ENCODE data around the gene CMTM1.
"Not testable (repeated sequence)": the region's sequence is repeated elsewhere in the genome, so short reads cannot be mapped to it uniquely, and the experiment has no call there.

The CMTM1 gene

DNA sequence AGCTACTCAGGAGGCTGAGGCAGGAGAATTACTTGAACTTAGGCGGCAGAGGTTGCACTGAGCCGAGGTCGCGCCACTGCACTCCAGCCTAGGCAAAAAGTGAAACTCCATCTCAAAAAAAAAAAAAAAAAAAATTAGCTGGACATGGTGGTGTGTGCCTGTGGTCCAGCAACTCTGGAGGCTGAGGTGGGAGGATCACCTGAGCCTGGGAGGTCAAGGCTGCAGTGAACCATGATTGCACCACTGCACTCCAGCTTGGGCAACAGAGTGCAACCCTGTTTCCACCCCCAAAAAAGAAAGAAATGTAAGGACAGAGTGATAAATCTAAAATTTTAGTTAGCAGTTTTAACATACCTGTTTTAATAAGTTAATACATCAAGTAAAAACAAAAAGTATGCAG is 30.3 kb downstream of the CMTM1 start:
- not testable (repeated sequence) for DNase-seq

GRCh38 chr16:66596986-66597848 is 31.0 kb downstream of the CMTM1 start:
- no peak for DNase-seq

DNA sequence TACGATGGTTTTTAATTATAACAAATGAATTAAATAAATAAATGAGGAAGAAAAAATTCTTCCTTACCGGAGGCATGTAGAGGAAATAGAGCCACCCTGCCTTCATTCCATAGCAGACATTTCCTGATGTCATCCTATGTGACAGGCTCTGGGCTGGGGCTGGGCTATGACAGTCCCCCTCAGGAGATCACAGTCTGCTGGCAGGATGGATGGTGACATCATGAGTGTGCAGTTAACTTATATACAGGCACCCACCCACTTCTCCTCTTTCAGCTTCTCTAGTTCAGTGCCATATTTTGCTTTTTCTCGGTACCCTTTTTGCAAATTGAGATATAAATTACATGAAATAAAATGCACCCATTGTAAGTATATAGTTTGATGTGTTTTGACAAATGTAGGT is 31.9 kb downstream of the CMTM1 start:
- DNase-seq = no peak

DNA sequence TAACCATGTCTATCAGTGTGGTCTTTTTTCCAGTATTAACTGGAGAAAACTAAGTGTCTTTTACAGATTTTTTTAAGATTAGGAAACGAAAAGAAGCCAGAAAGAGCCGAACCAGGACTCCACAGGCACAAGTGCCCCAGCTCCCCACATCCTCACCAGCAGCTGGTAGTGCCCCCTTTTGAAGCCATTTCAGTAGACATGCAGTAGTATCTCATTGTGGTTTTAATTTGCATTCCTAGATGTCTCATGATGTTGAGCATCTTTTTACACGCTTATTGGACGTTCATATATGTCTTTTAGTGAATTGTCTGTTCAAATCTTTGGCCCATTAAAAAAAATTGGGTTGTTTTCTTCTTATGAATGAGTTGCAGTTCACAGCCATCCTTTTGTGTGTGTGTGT is 33.5 kb downstream of the CMTM1 start:
- DNase-seq = no peak

- DNase-seq = no peak
Observed at GRCh38 chr16:66600477-66600876, 34.2 kb downstream of the CMTM1 start.

- no peak for DNase-seq
Observed at GRCh38 chr16:66601471-66601870, 35.2 kb downstream of the CMTM1 start.

DNA sequence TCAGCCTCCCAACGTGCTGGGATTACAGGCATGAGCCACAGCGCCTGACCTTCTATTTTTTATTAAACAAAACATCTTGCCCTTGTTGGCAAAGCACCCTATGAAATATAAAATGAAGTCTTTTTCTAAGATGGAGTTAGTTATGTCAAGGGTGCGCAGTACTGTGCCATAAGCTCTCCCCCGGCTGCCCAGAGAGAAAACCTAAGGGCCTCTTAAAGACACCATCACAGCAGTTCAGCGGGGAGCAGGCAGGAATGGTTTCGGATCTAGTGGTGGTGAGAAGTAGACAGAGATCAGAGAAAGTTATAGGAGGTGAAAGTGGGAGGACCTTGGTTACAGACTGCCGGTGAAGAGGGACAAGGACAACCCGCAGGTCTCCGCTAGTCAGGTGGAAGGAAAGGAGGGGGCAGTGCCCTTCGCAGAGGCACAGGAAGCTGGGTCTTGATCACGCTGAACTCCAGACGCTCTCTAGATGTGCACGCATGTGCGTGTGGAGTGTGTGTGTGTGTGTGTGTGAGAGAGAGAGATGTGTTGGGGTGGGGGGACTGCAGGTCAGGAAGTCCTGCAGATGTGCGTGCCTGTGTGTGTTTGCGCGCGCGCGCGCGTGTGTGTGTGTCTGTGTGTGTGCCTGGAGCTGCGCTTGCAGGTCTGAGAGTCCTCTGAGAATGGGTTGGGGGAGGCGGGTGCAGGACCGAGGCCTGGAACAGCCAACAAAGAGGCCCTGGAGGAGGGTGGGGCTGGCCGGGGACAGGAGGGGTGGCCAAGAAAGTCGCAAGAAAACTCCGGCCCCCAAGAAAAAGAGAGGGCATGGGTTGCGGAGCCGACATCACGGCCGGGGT is 37.5 kb downstream of the CMTM1 start:
- peak; percentile 23 for DNase-seq

DNA sequence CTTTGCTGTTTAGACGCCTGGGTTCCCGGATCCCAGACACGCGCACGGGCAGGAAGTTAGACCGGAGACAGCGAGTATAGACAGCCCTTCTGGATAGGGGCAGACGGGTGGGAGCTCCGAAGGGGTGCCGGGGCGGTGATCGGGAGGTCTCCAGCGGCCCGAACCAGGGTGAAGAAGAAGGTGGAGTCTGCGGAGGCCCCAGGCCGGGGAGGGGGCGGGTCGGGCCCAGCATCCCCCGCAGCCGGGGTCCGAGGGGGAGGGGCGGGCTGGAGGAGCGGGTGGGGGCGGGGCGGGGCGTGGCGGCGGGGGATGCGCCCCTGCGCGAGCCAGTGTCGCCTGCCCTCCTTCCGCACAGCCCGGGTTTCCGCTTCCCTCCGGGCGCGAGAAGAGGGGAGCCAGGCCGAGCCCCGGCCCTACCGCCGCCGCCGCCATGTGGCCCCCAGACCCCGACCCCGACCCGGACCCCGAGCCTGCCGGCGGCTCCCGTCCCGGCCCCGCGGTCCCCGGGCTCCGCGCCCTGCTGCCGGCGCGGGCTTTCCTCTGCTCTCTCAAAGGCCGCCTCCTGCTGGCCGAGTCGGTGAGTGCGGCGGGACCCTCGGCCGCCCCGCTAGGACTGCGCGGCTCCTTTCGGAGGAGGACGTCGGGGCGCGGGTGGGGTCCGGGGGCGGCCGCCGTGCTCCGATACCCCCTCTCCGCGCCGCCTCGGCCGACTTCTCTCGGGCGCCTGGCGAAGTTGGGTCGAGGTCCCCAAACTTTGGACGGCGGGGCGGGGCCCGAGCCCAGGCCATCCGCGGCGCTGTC is 38.3 kb downstream of the CMTM1 start, which contains the start of gene CMTM3:
Gene CMTM3 (plus strand): TSS at position 329 of the 801 bp plus-strand sequence. CDS start 102 bp downstream, at position 431.
- peak; percentile 37 for DNase-seq

DNA sequence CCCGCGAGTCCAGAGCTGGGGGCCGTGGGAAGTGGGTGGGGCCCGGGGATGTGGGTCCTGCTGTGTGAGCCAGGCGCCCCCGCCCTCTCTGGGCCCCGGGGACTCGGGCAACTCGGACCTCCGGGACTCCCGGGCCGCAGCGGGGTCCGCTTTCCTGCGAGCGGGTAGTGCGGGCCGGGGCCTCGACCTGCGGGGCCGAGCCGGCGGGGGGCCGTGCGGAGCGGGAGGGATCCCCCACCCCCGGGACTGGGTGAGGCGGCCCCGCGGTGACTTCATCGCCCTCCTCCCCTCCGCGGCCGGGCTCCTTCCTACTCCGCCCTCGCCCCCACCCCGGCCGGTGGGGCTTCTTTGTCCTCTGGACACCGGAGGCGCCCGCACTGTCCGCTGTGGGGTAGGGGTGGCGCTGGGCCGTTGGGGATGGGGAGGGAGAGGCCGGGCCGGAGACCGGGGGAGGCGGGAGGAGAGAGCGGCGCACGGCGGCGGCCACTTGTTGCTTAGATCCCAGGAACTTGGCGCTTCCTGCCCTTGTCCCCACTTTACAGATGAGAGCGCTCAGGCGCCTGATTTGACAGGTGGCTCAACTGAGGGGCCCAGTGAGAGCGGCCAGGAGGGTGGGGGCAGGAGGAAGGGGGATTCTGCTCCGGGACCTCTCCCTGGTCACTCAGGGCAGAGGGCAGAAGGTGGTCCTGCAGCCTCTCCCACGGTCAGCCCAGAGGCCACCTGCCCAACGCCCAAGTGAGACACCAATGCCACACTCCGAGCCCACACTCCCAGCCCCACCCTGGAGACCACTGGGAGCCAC is 39.1 kb downstream of the CMTM1 start:
- DNase-seq = no peak

DNA sequence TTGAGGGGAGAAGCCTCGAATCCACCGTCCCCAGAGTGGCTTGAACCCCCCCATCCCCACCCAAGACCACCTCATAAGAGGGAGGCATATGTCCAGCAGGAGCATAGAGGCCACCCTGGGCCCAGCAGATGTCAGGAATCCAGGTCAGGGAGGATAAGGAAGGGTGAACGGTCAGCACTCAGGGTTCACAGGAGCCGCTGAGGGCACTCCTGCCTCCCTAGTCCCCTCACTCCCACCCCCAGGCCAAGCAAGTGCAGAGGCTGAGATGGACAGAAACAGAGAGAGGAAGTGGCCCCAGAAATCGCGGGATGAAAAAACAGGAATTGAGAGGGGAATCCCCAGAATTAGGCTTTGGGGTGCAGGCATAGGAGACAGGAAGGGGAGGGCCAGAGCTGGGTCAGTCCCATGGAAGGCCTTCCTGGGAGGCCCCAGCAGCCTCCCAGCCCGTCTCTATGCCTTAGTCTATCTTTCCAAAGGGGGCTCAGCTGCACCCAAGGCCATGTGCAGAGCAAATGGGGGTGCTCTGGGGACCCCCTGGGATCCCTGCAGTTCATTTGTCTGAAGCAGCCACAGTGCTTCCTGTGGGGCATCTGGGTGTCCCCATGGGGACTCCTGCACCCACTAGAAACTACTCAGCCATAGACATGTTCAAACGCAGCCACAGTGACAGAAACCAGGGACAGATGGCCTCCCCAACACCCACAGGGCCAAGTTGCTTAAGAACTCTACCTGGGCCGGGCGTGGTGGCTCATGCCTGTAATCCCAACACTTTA is 39.9 kb downstream of the CMTM1 start:
- no peak for DNase-seq

GRCh38 chr16:66608241-66609138 is 42.3 kb downstream of the CMTM1 start:
- peak; percentile 70 for DNase-seq

DNA sequence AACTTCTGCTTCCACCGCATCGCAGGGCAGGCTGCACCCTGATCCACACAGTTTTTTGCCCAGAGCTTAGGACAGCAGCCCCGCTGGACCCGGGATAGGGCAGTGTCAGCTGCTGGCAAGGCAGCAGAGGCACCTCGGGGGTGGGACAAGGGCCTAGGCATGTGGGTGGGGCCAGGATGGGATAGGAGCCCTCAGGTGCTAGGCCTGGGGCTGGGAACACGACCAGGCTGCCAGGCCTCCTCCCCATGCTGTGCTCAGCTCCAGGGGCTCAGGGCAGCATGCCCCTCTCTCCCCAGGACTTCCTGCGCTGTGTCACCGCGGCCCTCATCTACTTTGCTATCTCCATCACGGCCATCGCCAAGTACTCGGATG is 42.9 kb downstream of the CMTM1 start:
- no peak for DNase-seq

DNA sequence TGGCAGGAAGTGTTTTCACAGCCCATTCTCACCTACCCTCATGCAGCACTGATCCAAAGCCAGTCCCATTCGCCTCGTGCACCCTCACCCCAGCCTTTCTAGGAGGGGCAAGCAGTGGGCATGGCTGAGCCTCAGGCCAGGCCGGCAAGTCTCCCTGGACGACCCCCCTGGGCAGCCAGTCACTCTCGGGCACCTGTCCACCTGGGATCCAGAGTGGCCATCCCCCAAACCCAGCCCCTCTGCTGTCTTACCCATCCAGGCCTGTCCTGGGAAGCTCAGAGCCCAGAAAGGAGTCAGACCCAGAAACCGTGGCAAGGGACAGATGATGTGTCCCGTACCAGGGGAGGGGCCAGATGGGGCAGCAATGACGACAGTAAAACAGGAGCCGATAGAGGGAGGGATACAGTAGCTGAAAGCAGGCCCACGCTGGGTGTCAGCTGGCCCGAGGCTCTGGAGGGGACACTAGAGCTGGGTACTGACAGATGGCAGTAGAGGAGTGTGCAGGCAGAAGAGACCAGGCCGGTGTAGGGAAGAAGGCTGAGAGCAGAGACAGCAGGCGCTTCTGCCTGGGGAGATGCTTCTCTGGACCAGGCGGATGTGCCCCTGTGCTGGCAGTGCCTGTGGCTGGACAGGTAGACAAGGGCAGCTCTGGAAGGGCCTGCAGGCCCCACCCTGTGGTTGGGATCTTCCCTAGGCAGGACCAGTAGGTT is 44.0 kb downstream of the CMTM1 start:
- DNase-seq = no peak

- DNase-seq = not testable (repeated sequence)
Observed at GRCh38 chr16:66611911-66612310, 45.7 kb downstream of the CMTM1 start.

- DNase-seq = no peak
Observed at GRCh38 chr16:66612422-66612821, 46.2 kb downstream of the CMTM1 start.

GRCh38 chr16:66614161-66614802 is 48.0 kb downstream of the CMTM1 start:
- DNase-seq = no peak

DNA sequence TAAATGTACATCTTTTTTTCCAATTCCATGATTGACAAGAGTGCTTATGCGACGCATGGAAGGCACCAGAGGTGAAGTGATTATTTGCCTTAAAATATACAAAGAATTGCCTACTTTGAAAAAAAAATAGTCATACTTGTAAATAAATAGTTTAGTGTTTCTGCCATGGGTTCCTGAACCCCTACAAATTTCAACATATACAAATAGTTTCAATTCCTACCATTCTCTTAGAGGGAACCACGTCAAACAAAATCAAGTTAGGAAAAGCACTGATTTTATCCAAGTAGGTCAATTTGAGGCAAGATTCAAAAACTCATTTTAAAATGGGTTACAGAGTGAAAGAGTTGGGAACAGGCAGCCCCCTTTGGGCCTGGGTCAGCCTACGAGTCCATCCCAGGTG is 49.9 kb downstream of the CMTM1 start:
- no peak for DNase-seq

GRCh38 chr16:66616592-66616991 is 50.4 kb downstream of the CMTM1 start:
- DNase-seq = no peak

DNA sequence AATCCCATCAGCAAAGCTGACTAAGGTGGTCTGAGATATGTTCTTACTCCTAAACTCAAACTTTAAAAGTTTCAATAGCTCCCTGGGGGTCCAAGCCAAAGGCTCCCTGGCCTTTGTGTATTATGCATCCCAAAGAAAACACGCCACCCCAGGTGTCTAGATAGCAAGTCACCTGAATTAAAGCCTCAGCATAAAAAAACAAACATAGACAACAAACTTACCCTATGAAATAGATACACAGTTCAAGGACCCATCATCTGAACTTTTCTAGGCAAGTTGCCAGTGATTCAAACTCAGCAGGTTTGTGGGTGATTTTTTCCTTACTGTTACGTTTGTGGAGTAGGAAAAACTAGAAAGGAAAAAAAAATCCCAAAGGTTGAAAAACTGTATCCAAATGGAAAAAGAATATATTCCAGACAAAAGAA is 50.8 kb downstream of the CMTM1 start:
- DNase-seq = no peak

All from COR-L47 (cell line).